Measurements from ENCODE around the gene SMYD3. TPM values are rescaled to one million over a fixed set of nuclear protein-coding genes. Genes with fewer than 3 reads are reported as not detected.

The SMYD3 gene
- total and polyA plus RNA-seq, 9 of the 15 experiments (the other 6 are each of a cell fraction or from before 2014, with no cell fraction given): 128 to 440 (median 197) TPM

DNA sequence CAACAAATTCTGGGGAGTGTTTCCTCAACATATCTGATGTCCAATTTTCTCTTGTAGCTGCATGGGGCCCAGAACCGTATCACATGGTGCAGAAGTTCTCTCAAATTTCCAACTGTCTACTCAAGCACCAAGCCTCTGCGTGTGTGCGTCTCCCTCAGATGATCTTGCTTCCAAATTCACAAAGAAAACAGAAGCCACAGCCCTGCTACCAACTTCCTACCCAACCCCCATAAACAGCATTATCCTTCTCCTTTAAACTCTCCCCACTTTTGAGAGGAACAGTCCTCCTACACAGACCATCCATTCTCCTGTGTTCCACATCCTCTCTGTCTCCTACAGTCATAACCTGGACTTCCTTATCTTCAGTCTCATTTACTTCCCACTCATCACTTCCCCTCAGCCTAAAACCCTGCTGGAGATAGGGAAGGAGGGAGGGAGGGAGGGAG is 354.1 kb downstream of the SMYD3 start (continued):
- TF ChIP-seq, protein P1, sequence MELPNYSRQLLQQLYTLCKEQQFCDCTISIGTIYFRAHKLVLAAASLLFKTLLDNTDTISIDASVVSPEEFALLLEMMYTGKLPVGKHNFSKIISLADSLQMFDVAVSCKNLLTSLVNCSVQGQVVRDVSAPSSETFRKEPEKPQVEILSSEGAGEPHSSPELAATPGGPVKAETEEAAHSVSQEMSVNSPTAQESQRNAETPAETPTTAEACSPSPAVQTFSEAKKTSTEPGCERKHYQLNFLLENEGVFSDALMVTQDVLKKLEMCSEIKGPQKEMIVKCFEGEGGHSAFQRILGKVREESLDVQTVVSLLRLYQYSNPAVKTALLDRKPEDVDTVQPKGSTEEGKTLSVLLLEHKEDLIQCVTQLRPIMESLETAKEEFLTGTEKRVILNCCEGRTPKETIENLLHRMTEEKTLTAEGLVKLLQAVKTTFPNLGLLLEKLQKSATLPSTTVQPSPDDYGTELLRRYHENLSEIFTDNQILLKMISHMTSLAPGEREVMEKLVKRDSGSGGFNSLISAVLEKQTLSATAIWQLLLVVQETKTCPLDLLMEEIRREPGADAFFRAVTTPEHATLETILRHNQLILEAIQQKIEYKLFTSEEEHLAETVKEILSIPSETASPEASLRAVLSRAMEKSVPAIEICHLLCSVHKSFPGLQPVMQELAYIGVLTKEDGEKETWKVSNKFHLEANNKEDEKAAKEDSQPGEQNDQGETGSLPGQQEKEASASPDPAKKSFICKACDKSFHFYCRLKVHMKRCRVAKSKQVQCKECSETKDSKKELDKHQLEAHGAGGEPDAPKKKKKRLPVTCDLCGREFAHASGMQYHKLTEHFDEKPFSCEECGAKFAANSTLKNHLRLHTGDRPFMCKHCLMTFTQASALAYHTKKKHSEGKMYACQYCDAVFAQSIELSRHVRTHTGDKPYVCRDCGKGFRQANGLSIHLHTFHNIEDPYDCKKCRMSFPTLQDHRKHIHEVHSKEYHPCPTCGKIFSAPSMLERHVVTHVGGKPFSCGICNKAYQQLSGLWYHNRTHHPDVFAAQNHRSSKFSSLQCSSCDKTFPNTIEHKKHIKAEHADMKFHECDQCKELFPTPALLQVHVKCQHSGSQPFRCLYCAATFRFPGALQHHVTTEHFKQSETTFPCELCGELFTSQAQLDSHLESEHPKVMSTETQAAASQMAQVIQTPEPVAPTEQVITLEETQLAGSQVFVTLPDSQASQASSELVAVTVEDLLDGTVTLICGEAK (IDR thresholded peaks at IDR 0.05): peak; percentile 36; the same call in 1 of the 2 replicates
- TF ChIP-seq, protein P1 (CRISPR knock-in tag; IDR thresholded peaks at IDR 0.05): no peak
- peak; percentile 59; the same call in 1 of the 2 replicates for TF ChIP-seq MBD2 (IDR thresholded peaks at IDR 0.05; ENCODE audit: borderline replicate concordance, low read depth)
- TF ChIP-seq ZBED1 (IDR thresholded peaks at IDR 0.05): no peak
- TF ChIP-seq MTA1 (IDR thresholded peaks at IDR 0.05; ENCODE audit: borderline replicate concordance): peak; percentile 71; the same call in 1 of the 2 replicates
- no peak for TF ChIP-seq NFE2L1 (tag; IDR thresholded peaks at IDR 0.05; ENCODE audit: borderline replicate concordance, low read depth)
- no peak for TF ChIP-seq ZNF133 (CRISPR knock-in tag; IDR thresholded peaks at IDR 0.05)
- no peak for TF ChIP-seq MIER1 (IDR thresholded peaks at IDR 0.05; ENCODE audit: low read depth)
- peak; percentile 32; the same call in 1 of the 2 replicates for TF ChIP-seq TEAD4 (IDR thresholded peaks at IDR 0.05; ENCODE audit: low read length)
- TF ChIP-seq TEAD4 (CRISPR knock-in tag; IDR thresholded peaks at IDR 0.05; ENCODE audit: borderline replicate concordance): no peak
- TF ChIP-seq, protein P2, sequence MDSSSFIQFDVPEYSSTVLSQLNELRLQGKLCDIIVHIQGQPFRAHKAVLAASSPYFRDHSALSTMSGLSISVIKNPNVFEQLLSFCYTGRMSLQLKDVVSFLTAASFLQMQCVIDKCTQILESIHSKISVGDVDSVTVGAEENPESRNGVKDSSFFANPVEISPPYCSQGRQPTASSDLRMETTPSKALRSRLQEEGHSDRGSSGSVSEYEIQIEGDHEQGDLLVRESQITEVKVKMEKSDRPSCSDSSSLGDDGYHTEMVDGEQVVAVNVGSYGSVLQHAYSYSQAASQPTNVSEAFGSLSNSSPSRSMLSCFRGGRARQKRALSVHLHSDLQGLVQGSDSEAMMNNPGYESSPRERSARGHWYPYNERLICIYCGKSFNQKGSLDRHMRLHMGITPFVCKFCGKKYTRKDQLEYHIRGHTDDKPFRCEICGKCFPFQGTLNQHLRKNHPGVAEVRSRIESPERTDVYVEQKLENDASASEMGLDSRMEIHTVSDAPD (CRISPR knock-in tag; IDR thresholded peaks at IDR 0.05): no peak
- peak; percentile 35; the same call in 1 of the 2 replicates for TF ChIP-seq HDGF (IDR thresholded peaks at IDR 0.05)
- 0 out of 2 replicates have a peak, but pooled peaks have one; percentile 25 for TF ChIP-seq SMARCA5 (IDR thresholded peaks at IDR 0.05)
- TF ChIP-seq TOE1 (IDR thresholded peaks at IDR 0.05; ENCODE audit: borderline replicate concordance): peak; percentile 50; the same call in 1 of the 2 replicates
- TF ChIP-seq TOE1 (CRISPR knock-in tag; IDR thresholded peaks at IDR 0.05; ENCODE audit: borderline replicate concordance, low read depth): no peak
- 0 out of 2 replicates have a peak, but pooled peaks have one; percentile 13 for TF ChIP-seq ELF2 (CRISPR knock-in tag; IDR thresholded peaks at IDR 0.05)
- TF ChIP-seq SUPT5H (IDR thresholded peaks at IDR 0.05): peak; percentile 46; the same call in 1 of the 2 replicates
- TF ChIP-seq JUND (IDR thresholded peaks at IDR 0.05; ENCODE audit: borderline replicate concordance, low read depth, low read length): peak; percentile 64; the same call in 1 of the 2 replicates
- TF ChIP-seq JUND (tag; IDR thresholded peaks at IDR 0.05; ENCODE audit: borderline replicate concordance, low read depth, low read length): peak; percentile 64; the same call in 2 of the 3 replicates

All from K562 (cell line).